ENCODE data around the gene TMOD4. TPM values are rescaled to one million over a fixed set of nuclear protein-coding genes. Genes with fewer than 3 reads are reported as not detected.
A peak's percentile ranks its signal among the peaks of the same experiment; 100 is the strongest.

Gene TMOD4
- total and polyA plus RNA-seq, 9 of the 15 experiments (the other 6 are each of a cell fraction or from before 2014, with no cell fraction given) = 0.18 to 1.8 (median 1.1) TPM; not detected in 1

DNA sequence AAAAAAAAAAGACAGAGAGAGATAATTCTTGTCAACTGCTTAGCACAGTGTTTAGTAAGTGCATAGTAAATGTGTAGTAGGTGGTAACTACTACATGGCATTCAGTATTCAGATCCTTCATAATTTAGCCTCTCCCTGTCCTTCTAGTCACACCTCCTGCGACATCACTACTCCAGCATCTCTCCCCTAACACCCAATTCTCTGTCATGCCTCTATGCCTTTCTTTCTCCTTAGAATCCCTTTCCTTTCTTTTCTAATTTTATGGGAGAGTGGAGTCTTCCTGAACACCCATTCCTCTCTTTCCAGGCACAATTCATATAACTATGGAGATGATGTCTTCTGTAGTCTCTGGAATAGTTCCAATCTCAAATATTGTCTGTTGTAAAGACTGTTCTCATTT is 18.1 kb upstream of the TMOD4 start:
- POLR2A ChIA-PET = interaction anchor here (0.6 kb wide), 1 partner anchor 312 kb away, joined by 3 read pairs; no protein-coding TSS in a partner anchor
- H3K4me3 ChIP-seq = no peak overlapping the region
- ATAC-seq (no peak), DNase-seq (ENCODE audit: extremely low read depth in 1 of 4, low spot score in 3 of 4) (no peak), FAIRE-seq (no peak)
- no TSS peak for BruUV-seq (replicated peaks)
- in situ Hi-C loops (cut with MboI) (no loop called here), intact Hi-C loops (cut with micrococcal nuclease) (loop anchor here (5.0 to 10.0 kb wide), 2 partner anchors 191 to 543 kb away; no protein-coding TSS in a partner anchor)
- peaks cover 10 to 19% of the 10 kb centered on the region in 2 experiments; a peak in 4 of 5 replicates for H3K4me1 ChIP-seq (replicated peaks in 1 of 2; ENCODE audit: control insufficient read depth in 2 of 2, insufficient read depth in 2 of 2, low read length in 2 of 2)
- no peaks in the 10 kb centered on the region for H3K27me3 ChIP-seq (ENCODE audit: control insufficient read depth in 2 of 2, insufficient read depth in 2 of 2, low read length in 2 of 2)
- no peak overlapping the region for H3K27ac ChIP-seq (ENCODE audit: extremely low read depth, low read depth, low read length)
- H3K36me3 ChIP-seq (ENCODE audit: control insufficient read depth, insufficient read depth, low read length) = no peaks in the 10 kb centered on the region
- no peak overlapping the region for H3K4me2 ChIP-seq (ENCODE audit: insufficient read depth, low read length)
- H3K9me1 ChIP-seq (ENCODE audit: control insufficient read depth, insufficient read depth, low read length) = no peaks in the 10 kb centered on the region
- WGBS (ENCODE audit: insufficient coverage, low coverage, missing lambda C conversion rate) = 42% methylated on average over 1 of the region's 1 CpG
- H3K79me2 ChIP-seq (ENCODE audit: control insufficient read depth, insufficient read depth, low read length) = peaks cover 15% of the 10 kb centered on the region
- CTCF ChIA-PET (ENCODE audit: low intra/inter-chr PET ratio) = no interaction called here
- H2AFZ ChIP-seq (ENCODE audit: low read depth, low read length) = peak overlapping the region; percentile 56; the same call in 1 of the 2 replicates
- H3K9ac ChIP-seq (ENCODE audit: insufficient read depth in 1 of 2, low read depth in 2 of 2, low read length in 2 of 2) = no peak overlapping the region
- no peaks in the 10 kb centered on the region for H4K20me1 ChIP-seq (replicated peaks; ENCODE audit: control insufficient read depth, insufficient read depth, low read length)
- no peaks in the 10 kb centered on the region for H3K9me3 ChIP-seq (replicated peaks; ENCODE audit: control insufficient read depth, insufficient read depth, low read depth, low read length)
- no peak for TF ChIP-seq ATF4 (CRISPR knock-in tag; IDR thresholded peaks at IDR 0.05)
- no peak for TF ChIP-seq THRA (IDR thresholded peaks at IDR 0.05)
- TF ChIP-seq KLF10 (CRISPR knock-in tag; IDR thresholded peaks at IDR 0.05) = no peak
- TF ChIP-seq CLOCK (CRISPR knock-in tag; IDR thresholded peaks at IDR 0.05; ENCODE audit: borderline replicate concordance) = no peak
- TF ChIP-seq COPS2 (conservative IDR thresholded peaks at IDR 0.05) = no peak
- no peak for TF ChIP-seq ZFX (CRISPR knock-in tag; IDR thresholded peaks at IDR 0.05)
- TF ChIP-seq SNRNP70 (optimal IDR thresholded peaks at IDR 0.05; ENCODE audit: low read depth, low read length) = no peak
- TF ChIP-seq UBTF (IDR thresholded peaks at IDR 0.05; ENCODE audit: borderline replicate concordance in 1 of 2, low read depth in 2 of 2, low read length in 2 of 2) = no peak
- TF ChIP-seq ZNF778 (CRISPR knock-in tag; IDR thresholded peaks at IDR 0.05) = no peak
- TF ChIP-seq, protein P1, sequence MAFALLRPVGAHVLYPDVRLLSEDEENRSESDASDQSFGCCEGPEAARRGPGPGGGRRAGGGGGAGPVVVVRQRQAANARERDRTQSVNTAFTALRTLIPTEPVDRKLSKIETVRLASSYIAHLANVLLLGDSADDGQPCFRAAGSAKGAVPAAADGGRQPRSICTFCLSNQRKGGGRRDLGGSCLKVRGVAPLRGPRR (CRISPR knock-in tag; IDR thresholded peaks at IDR 0.05) = no peak
- TF ChIP-seq FOXJ2 (tag; IDR thresholded peaks at IDR 0.05) = no peak
- no peak for TF ChIP-seq HDGF (IDR thresholded peaks at IDR 0.05)
- no peak for TF ChIP-seq CBFA2T3 (IDR thresholded peaks at IDR 0.05)
- no peak for TF ChIP-seq MEF2A (IDR thresholded peaks at IDR 0.05; ENCODE audit: control insufficient read depth, low read depth, low read length)
